ENCODE data around the gene HIVEP3.

DNA sequence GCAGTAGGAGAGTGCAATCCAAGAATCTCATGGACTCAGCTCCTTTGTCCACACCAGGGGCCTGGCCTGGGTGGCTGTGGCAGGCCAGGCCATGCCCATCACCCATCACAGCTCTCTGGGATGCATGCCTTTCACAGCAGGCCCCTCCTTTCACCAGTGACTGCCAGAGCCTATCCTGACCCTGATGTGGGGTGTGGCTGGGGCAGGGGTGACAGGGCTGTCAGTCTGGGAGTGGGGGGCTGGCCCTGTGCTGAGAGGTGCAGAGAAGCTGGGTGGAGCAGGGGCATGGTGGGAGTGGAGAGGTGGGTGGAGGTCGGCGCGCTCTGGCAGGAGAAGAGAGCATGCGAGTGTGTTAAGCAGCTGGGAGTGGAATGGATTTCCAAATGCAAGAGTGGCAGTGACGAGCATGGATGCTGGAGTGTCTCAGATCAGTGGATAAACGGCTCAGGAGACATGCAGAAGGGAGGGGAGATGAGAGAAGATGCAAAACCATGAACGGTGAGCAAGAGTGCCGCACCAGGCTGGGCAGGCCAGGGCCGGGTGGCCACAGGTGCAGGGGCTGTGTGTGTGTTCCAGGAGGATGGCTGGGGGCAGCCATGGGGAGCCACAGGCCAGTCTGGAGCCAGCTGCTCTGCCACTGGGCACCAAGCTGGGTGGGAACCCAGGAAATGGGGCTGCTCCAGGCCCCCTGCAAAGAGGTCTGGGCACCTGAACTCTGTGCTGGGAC, 394.6 kb downstream of the HIVEP3 start:
- TF ChIP-seq ZNF274 (IDR thresholded peaks at IDR 0.05; ENCODE audit: low read depth, low read length) (no peak), SUZ12 (IDR thresholded peaks at IDR 0.05; ENCODE audit: extremely low read depth, insufficient read depth, insufficient read length) (no peak)
